GM20000 (cell line): ENCODE results near the gene NDC80.

Source experiments
- DNase-seq: peaks from one replicate; pipeline ENCODE4 v3.0.0; 2012; ENCODE audit warnings: low spot score
- TF ChIP-seq, protein P1 (sequence below): IDR thresholded peaks from 2 replicates; pipeline ENCODE4 v1.5.1; 2012; ENCODE audit warnings: mild to moderate bottlenecking, control low read depth; ENCODE audit errors: extremely low read depth, missing control alignments

The NDC80 gene

DNA sequence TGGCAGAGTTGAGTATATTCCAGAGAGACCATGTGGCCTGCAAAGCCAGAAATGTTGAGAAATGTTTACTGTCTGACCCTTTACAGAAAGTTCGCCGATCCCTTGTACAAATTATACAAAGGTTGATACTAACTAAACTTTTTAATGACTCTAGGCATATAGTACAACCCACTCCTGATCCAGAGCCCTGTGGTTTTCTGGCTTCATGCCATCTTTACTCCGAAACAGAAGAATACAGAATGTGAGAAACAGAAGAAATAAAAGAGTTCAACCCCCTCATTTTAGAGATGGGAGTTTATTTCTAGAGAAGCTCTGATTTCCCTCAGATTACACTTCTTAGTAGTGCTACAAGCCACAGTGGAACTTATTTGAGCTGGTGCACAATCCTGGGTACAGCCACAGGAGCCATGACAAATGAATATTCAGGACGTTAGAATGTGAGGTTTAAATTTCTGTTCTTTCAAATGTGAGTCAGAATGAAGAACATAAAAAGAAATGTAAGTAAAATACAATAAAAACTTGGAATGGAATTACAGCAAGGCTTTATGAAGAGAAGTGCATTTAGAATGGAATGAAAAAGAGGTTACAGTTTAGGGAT lies 46.1 kb downstream of the NDC80 start:
- TF ChIP-seq, protein P1, sequence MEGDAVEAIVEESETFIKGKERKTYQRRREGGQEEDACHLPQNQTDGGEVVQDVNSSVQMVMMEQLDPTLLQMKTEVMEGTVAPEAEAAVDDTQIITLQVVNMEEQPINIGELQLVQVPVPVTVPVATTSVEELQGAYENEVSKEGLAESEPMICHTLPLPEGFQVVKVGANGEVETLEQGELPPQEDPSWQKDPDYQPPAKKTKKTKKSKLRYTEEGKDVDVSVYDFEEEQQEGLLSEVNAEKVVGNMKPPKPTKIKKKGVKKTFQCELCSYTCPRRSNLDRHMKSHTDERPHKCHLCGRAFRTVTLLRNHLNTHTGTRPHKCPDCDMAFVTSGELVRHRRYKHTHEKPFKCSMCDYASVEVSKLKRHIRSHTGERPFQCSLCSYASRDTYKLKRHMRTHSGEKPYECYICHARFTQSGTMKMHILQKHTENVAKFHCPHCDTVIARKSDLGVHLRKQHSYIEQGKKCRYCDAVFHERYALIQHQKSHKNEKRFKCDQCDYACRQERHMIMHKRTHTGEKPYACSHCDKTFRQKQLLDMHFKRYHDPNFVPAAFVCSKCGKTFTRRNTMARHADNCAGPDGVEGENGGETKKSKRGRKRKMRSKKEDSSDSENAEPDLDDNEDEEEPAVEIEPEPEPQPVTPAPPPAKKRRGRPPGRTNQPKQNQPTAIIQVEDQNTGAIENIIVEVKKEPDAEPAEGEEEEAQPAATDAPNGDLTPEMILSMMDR: no peak
- no peak for DNase-seq

DNA sequence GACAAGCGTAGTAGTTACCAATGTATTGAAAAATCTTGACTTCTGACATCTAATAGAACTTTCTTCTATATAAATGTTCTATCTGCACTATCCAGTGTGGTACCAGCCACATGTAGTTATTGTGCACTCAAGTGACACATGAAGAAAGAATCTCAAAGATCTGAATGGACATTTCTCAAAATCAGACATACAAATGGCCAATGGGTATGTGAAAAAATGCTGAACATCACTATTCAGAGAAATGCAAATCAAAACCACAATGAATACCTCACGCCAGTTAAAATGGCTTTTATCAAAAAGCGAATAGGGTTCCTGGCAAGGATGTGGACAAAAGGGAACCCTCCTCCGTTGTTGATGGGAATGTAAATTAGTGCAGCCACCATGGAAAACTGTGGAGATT lies 46.7 kb downstream of the NDC80 start:
- DNase-seq: no peak
- TF ChIP-seq, protein P1: no peak

DNA sequence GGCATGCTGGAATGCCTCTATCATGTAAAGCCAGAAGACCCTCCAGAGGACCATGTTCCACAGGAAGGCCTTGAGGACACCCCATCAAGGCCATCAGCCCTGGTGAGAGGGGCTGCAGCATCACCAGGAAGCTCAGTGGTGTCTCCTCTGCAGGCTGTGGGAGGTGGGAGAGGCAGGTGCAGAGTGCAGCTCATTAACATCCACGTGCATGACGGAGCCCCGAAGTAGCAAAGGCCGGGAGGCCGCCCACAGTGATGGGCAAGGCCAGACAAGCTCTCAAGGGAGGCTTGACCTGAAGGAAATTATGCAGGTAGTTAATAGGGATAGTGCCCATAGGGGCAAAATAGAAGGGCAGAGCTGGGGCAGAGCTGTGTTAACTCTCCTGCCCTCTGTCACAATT lies 53.9 kb downstream of the NDC80 start:
- DNase-seq: no peak
- TF ChIP-seq, protein P1: no peak

DNA sequence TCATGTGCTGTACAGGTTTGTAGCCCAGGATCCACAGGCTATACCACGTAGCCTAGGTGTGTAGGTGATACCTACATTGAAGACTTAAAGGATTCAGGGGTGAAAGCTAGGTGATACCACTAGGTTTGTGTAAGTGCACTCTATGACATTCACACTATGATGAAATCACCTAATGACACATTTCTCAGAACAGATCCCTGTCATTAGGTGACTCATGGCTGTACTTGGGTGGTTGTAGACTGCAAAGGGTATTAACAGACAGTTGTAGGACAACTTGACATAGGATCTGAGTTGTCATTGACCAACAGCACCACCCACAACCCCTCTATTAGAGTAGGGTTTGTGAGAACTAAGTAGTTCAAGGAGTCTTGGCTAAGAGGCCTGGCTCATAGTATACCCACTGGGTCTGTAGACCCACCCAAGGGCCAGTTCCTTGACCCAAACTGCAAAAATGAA lies 56.5 kb downstream of the NDC80 start:
- no peak for DNase-seq
- TF ChIP-seq, protein P1: no peak

DNA sequence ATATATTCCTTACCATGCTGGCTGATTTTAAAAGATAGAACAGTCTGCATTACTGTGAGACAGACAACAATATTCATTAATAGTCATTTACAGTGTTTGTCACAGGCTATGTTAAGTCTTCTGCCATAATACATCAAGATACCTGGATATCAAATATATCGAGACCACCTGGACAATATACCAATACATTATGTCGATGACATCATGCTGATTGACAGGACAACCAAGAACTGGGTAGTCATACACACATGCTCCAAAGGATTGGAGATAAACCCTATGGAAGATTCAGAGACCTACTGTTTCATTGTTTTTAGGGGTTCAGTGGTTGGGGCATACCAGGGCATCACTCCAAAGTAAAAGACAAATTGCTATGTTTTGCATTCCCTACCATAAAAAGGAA lies 57.6 kb downstream of the NDC80 start:
- TF ChIP-seq, protein P1: no peak
- DNase-seq: no peak

DNA sequence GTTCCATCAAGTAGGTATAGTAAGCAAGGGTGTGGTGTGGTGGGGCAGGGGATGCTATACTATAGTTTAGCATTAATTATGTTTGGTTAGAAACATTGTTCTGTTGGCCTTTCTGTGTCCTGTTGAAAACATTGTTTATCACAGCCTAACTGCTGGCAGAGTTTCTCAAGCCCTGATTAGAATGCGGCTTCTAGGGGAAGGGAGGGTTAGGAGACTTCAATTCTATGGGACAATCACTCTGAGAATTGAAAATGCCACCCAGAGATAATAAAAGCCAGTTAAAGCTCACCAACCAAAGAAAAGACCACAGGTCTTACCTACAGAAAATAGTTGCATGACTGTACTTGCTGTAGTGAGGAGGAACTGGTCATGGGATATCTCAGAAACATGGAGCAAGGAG lies 64.2 kb downstream of the NDC80 start:
- no peak for DNase-seq
- TF ChIP-seq, protein P1: no peak

DNA sequence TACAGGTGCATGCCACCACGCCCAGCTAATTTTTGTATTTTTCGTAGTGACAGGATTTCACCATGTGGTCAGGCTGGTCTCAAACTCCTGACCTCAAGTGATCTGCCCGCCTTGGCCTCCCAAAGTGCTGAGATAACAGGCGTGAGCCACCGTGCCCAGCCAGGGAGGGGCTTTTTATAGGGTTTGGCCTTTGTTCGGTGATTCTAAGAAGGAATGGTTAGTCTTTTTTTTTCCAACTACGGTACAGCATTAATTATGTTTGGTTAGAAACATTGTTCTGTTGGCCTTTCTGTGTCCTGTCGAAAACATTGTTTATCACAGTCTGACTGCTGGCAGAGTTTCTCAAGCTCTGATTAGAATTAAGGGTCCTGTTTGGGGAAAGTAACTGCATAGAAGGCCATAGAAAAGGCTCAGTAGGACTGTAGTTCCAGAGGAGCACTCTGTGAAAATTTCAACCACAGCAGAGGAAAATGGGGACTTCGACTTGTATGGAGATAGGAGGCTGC lies 64.8 kb downstream of the NDC80 start:
- DNase-seq: no peak
- TF ChIP-seq, protein P1: no peak
